Measurements from ENCODE around the gene ELOVL2.

DNA sequence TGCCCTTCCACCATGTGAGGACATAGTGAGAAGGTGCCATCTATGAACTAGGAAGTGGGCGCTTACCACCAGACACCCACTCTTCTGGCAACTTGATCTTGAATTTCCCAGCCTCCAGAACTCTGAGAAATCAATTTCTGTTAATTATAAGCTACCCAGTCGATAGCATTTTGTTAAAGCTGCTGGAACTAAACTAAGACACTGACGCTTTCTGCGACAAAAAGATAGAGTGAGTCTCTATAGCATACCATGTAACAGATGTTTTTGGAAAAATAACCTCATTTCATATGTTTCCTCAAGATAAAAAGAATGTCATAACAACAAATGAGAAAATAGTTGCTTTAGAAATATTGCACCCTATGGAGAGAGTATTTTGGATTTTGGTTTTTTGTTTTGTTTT lies 34.2 kb upstream of the ELOVL2 start:
- TF ChIP-seq, protein P1, sequence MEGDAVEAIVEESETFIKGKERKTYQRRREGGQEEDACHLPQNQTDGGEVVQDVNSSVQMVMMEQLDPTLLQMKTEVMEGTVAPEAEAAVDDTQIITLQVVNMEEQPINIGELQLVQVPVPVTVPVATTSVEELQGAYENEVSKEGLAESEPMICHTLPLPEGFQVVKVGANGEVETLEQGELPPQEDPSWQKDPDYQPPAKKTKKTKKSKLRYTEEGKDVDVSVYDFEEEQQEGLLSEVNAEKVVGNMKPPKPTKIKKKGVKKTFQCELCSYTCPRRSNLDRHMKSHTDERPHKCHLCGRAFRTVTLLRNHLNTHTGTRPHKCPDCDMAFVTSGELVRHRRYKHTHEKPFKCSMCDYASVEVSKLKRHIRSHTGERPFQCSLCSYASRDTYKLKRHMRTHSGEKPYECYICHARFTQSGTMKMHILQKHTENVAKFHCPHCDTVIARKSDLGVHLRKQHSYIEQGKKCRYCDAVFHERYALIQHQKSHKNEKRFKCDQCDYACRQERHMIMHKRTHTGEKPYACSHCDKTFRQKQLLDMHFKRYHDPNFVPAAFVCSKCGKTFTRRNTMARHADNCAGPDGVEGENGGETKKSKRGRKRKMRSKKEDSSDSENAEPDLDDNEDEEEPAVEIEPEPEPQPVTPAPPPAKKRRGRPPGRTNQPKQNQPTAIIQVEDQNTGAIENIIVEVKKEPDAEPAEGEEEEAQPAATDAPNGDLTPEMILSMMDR (IDR thresholded peaks at IDR 0.05; ENCODE audit: low read depth, low read length): no peak
- no peak for TF ChIP-seq POLR2A (IDR thresholded peaks at IDR 0.05; ENCODE audit: extremely low read depth, insufficient read length)
